WERI-Rb-1 (cell line): ENCODE measurements around the gene MAP7D3.

Source experiments
- DNase-seq: peaks from one replicate; pipeline ENCODE4 v3.0.0-alpha.2; 2020
- H3K27ac ChIP-seq: fragments of 250-450 bp; sonication (Bioruptor Pico); 2 replicates; pipeline ENCODE4 v1.5.1; 2020; ENCODE audit warnings: mild to moderate bottlenecking, moderate library complexity
- H3K27me3 ChIP-seq: fragments of 250-450 bp; sonication (Bioruptor Pico); 2 replicates; pipeline ENCODE4 v1.5.1; 2021; ENCODE audit warnings: mild to moderate bottlenecking, low read depth, moderate library complexity; ENCODE audit not compliant: insufficient read depth, severe bottlenecking
- H3K36me3 ChIP-seq: fragments of 250-450 bp; sonication (Bioruptor Pico); 2 replicates; pipeline ENCODE4 v1.5.1; 2020; ENCODE audit warnings: mild to moderate bottlenecking, moderate library complexity
- H3K4me3 ChIP-seq: 2 replicates; pipeline ENCODE4 v1.5.1; 2011; ENCODE audit warnings: low read depth, mild to moderate bottlenecking, control low read depth, low read length
- H3K9me3 ChIP-seq: fragments of 250-450 bp; sonication (Bioruptor Pico); 2 replicates; pipeline ENCODE4 v1.5.1; 2021; ENCODE audit warnings: mild to moderate bottlenecking, moderate library complexity; ENCODE audit not compliant: severe bottlenecking
- CTCF ChIP-seq: IDR thresholded peaks from 2 replicates; pipeline ENCODE4 v1.5.1; 2011; ENCODE audit warnings: low read depth, mild to moderate bottlenecking, control low read depth, inconsistent platforms, low read length

Gene MAP7D3

GRCh38 chrX:136237074-136237473 is 14.1 kb downstream of the MAP7D3 start:
- H3K27me3 ChIP-seq = no peaks in the 10 kb centered on the region
- TF ChIP-seq CTCF = no peak
- no peak overlapping the region for H3K4me3 ChIP-seq
- no peak for DNase-seq
- H3K9me3 ChIP-seq = no peaks in the 10 kb centered on the region
- no peaks in the 10 kb centered on the region for H3K36me3 ChIP-seq
- H3K27ac ChIP-seq = no peak overlapping the region

GRCh38 chrX:136228839-136229207 is 22.4 kb downstream of the MAP7D3 start:
- no peak for DNase-seq
- H3K36me3 ChIP-seq = no peaks in the 10 kb centered on the region
- no peak overlapping the region for H3K4me3 ChIP-seq
- no peaks in the 10 kb centered on the region for H3K27me3 ChIP-seq
- no peak for TF ChIP-seq CTCF
- H3K27ac ChIP-seq = no peak overlapping the region
- no peaks in the 10 kb centered on the region for H3K9me3 ChIP-seq

GRCh38 chrX:136227948-136228838 is 23.0 kb downstream of the MAP7D3 start:
- H3K36me3 ChIP-seq = no peaks in the 10 kb centered on the region
- H3K27ac ChIP-seq = no peak overlapping the region
- H3K4me3 ChIP-seq = no peak overlapping the region
- TF ChIP-seq CTCF = no peak
- H3K9me3 ChIP-seq = no peaks in the 10 kb centered on the region
- H3K27me3 ChIP-seq = no peaks in the 10 kb centered on the region
- no peak for DNase-seq

- H3K36me3 ChIP-seq = no peaks in the 10 kb centered on the region; the same call in 1 of the 2 replicates
- no peak for TF ChIP-seq CTCF
- no peaks in the 10 kb centered on the region for H3K27me3 ChIP-seq
- H3K4me3 ChIP-seq = no peak overlapping the region
- no peak for DNase-seq
- H3K27ac ChIP-seq = no peak overlapping the region
- no peaks in the 10 kb centered on the region for H3K9me3 ChIP-seq
Measured at GRCh38 chrX:136227074-136227473, 24.1 kb downstream of the MAP7D3 start.

GRCh38 chrX:136221851-136222513 is 29.2 kb downstream of the MAP7D3 start:
- peaks cover 1% of the 10 kb centered on the region for H3K27me3 ChIP-seq
- no peaks in the 10 kb centered on the region; the same call in 1 of the 2 replicates for H3K36me3 ChIP-seq
- TF ChIP-seq CTCF = no peak
- H3K27ac ChIP-seq = no peak overlapping the region
- H3K9me3 ChIP-seq = no peaks in the 10 kb centered on the region
- no peak for DNase-seq
- H3K4me3 ChIP-seq = no peak overlapping the region
